ENCODE results near the gene SLC43A1.

Gene SLC43A1

GRCh38 chr11:57498540-57498939, 17.0 kb downstream of the SLC43A1 start:
- no peak for DNase-seq (ENCODE audit: low read depth in 2 of 2)

- DNase-seq (ENCODE audit: low read depth in 2 of 2), result no peak
Observed at GRCh38 chr11:57497303-57498247, 17.9 kb downstream of the SLC43A1 start.

- DNase-seq (ENCODE audit: low read depth in 2 of 2), result no peak
Observed at GRCh38 chr11:57496109-57496820, 19.2 kb downstream of the SLC43A1 start.

- peak; percentile 63 to 66 for DNase-seq (ENCODE audit: low read depth in 2 of 2)
Observed at GRCh38 chr11:57493507-57494503, 21.7 kb downstream of the SLC43A1 start.

GRCh38 chr11:57491371-57492061, 24.0 kb downstream of the SLC43A1 start:
- peak in 1 of 2 experiments; percentile 53 for DNase-seq (ENCODE audit: low read depth in 2 of 2)

- DNase-seq (ENCODE audit: low read depth in 2 of 2), result no peak
Observed at GRCh38 chr11:57490456-57491248, 24.9 kb downstream of the SLC43A1 start.

- DNase-seq (ENCODE audit: low read depth in 2 of 2), result no peak
Observed at GRCh38 chr11:57487920-57488659, 27.4 kb downstream of the SLC43A1 start.

- no peak for DNase-seq (ENCODE audit: low read depth in 2 of 2)
Observed at GRCh38 chr11:57487021-57487778, 28.3 kb downstream of the SLC43A1 start.

GRCh38 chr11:57485217-57485990, 30.1 kb downstream of the SLC43A1 start:
- DNase-seq (ENCODE audit: low read depth in 2 of 2), result no peak

GRCh38 chr11:57484141-57484710, 31.3 kb downstream of the SLC43A1 start:
- DNase-seq (ENCODE audit: low read depth in 2 of 2), result no peak

GRCh38 chr11:57483562-57483918, 32.0 kb downstream of the SLC43A1 start:
- no peak for DNase-seq (ENCODE audit: low read depth in 2 of 2)

- DNase-seq (ENCODE audit: low read depth in 2 of 2), result peak; percentile 52 to 62
Observed at GRCh38 chr11:57482782-57483561, 32.5 kb downstream of the SLC43A1 start.

- DNase-seq (ENCODE audit: low read depth in 2 of 2), result no peak
Observed at GRCh38 chr11:57481915-57482781, 33.4 kb downstream of the SLC43A1 start.

- DNase-seq (ENCODE audit: low read depth in 2 of 2), result no peak
Observed at GRCh38 chr11:57481315-57481714, 34.2 kb downstream of the SLC43A1 start.

GRCh38 chr11:57480409-57481137, 34.9 kb downstream of the SLC43A1 start:
- peak; percentile 37 to 75 for DNase-seq (ENCODE audit: low read depth in 2 of 2)

Data from stimulated activated CD4-positive, alpha-beta T cell treated with anti-CD3 and anti-CD28 coated beads, Interleukin-12 subunit alpha, Interleukin-12 subunit beta, amount 100 ng/mL, for 24 hours (primary cell).